ENCODE measurements around the gene ZNF879.

The ZNF879 gene

DNA sequence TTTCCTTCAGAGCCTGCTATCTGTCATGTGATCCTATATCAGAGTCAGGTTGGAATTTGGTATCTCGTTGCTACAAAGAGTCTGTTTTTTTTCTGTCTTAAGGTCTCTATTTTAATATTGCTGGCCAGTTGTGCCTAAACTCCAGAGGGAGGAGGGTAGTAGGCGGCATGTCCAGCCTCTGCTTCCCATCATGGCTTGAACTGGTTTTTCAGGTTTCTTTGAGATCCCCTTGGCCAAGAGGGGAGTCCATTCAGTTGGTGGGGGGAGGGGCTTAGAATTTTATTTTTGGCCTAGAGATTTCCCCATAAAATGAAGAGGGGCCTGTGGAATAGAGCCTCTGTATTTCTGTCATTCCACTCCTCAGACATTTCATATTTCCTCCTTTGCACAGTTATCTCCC is 21.2 kb downstream of the ZNF879 start:
- no peaks in the 10 kb centered on the region for H3K36me3 ChIP-seq (ENCODE audit: control insufficient read depth, insufficient read depth, low read length)
- peaks cover 22% of the 10 kb centered on the region for H3K9me3 ChIP-seq (ENCODE audit: control insufficient read depth, insufficient read depth, low read length)
- no peaks in the 10 kb centered on the region for H3K4me1 ChIP-seq (ENCODE audit: control insufficient read depth, insufficient read depth, low read length)
- no peak overlapping the region for H3K4me3 ChIP-seq (ENCODE audit: low read depth, low read length)
- no peaks in the 10 kb centered on the region for H3K27me3 ChIP-seq (ENCODE audit: control insufficient read depth, insufficient read depth, low read length)
- H3K9ac ChIP-seq (ENCODE audit: low read depth, low read length), result no peak overlapping the region

DNA sequence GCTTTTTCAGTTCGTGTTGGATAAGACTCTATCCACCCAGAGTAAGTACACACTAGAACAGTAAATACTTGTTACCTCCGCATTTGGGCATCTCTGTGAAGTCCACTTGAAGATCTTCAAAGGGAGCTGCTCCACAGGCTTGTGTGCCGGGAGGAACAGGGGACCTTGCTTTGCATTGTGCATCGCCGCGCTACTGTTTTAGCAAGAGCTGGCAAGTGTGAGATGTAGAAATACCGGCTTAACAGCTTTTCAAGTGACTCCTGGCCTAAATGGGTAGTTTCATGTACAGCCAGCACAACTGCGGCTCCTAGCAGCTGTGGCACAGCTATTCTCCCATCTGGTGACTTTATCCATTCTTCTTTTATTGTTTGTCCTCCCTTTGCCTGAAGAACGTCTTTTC is 28.2 kb downstream of the ZNF879 start:
- H3K9me3 ChIP-seq (ENCODE audit: control insufficient read depth, insufficient read depth, low read length), result peaks cover 5% of the 10 kb centered on the region
- no peak overlapping the region for H3K9ac ChIP-seq (ENCODE audit: low read depth, low read length)
- no peaks in the 10 kb centered on the region for H3K4me1 ChIP-seq (ENCODE audit: control insufficient read depth, insufficient read depth, low read length)
- H3K36me3 ChIP-seq (ENCODE audit: control insufficient read depth, insufficient read depth, low read length), result no peaks in the 10 kb centered on the region
- H3K27me3 ChIP-seq (ENCODE audit: control insufficient read depth, insufficient read depth, low read length), result no peaks in the 10 kb centered on the region
- H3K4me3 ChIP-seq (ENCODE audit: low read depth, low read length), result no peak overlapping the region

DNA sequence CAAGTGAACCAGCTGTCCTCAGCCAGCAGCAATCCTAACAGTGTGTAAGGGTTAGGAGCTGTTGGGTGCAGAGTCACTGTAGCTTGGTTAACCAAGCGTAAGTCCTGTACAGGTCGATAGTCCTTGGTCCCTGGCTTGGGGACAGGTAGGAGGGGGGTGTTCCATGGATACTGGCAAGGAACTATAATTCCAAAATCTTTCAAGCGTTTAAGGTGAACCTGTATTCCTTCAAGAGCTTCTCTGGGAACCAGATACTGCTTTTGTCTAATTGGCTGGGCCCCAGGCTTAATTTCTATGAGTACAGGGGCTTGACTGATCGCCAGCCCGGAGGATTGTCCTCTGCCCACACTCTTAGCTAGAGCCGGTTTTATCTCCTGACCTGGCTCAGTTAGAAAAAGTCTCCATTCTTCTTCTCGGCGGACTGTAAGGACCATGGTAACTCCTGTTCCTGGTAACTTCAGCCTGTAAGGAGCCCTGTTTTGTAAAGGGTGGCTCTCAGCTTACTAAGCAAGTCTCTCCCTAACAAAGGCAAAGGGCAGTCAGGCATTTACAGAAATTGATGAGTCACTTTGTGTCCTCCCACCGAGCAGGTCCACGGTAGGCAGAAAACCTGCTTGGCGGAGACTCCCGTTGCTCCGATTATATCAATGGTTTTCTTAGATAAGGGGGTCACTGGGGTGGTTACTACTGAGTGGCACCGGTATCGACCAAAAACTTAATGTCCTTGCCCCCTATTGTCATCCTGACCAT is 30.6 kb downstream of the ZNF879 start:
- no peaks in the 10 kb centered on the region for H3K36me3 ChIP-seq (ENCODE audit: control insufficient read depth, insufficient read depth, low read length)
- H3K4me3 ChIP-seq (ENCODE audit: low read depth, low read length), result no peak overlapping the region
- peaks cover 2% of the 10 kb centered on the region for H3K9me3 ChIP-seq (ENCODE audit: control insufficient read depth, insufficient read depth, low read length)
- H3K9ac ChIP-seq (ENCODE audit: low read depth, low read length), result no peak overlapping the region
- no peaks in the 10 kb centered on the region for H3K27me3 ChIP-seq (ENCODE audit: control insufficient read depth, insufficient read depth, low read length)
- no peaks in the 10 kb centered on the region for H3K4me1 ChIP-seq (ENCODE audit: control insufficient read depth, insufficient read depth, low read length)

DNA sequence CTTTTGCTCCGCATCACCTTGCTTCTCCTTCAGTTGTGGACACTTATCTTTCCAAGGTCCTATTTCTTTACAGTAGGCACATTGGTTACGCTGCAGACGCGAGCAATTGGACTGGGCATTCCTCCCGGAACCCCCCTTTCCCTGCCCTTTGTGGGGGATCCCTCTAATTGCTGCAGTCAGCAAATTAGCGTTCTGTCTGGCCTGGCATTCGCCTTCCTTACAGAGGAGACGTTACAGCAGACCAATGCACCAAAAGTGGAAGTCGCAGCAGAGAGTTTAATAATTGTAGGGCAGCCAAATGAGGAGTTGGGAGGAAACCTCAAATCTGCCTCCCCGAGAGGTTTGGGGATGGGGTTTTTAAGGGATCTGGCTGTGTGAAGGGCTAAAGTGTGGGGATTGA is 31.3 kb downstream of the ZNF879 start:
- Histone ChIP-seq H3K9ac (ENCODE audit: low read depth, low read length) (no peak overlapping the region), H3K4me3 (ENCODE audit: low read depth, low read length) (no peak overlapping the region), H3K4me1 (ENCODE audit: control insufficient read depth, insufficient read depth, low read length) (no peaks in the 10 kb centered on the region), H3K36me3 (ENCODE audit: control insufficient read depth, insufficient read depth, low read length) (no peaks in the 10 kb centered on the region), H3K9me3 (ENCODE audit: control insufficient read depth, insufficient read depth, low read length) (peaks cover 6% of the 10 kb centered on the region), H3K27me3 (ENCODE audit: control insufficient read depth, insufficient read depth, low read length) (no peaks in the 10 kb centered on the region)

DNA sequence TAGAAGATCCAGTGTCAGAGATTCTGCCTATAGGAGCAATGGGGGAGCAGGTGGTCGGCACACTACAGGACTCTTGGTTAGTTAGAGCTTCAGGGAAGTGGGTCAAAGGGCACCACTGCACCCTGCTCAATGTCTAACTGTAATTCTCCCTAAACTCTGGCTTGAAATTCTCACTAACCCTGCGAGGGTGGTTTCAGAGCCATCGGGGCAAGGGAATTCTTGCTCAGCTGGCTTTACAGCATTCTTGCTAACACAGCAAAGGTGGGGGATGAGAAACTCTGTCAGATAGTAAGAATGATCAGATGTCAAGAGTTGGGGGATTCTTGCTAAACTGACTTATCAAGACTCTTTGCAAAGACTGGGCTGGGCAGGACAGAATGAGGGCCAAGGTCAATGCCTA is 31.8 kb downstream of the ZNF879 start:
- Histone ChIP-seq H3K4me1 (ENCODE audit: control insufficient read depth, insufficient read depth, low read length) (no peaks in the 10 kb centered on the region), H3K4me3 (ENCODE audit: low read depth, low read length) (no peak overlapping the region), H3K9ac (ENCODE audit: low read depth, low read length) (no peak overlapping the region), H3K36me3 (ENCODE audit: control insufficient read depth, insufficient read depth, low read length) (no peaks in the 10 kb centered on the region), H3K27me3 (ENCODE audit: control insufficient read depth, insufficient read depth, low read length) (no peaks in the 10 kb centered on the region), H3K9me3 (ENCODE audit: control insufficient read depth, insufficient read depth, low read length) (peaks cover 6% of the 10 kb centered on the region)

DNA sequence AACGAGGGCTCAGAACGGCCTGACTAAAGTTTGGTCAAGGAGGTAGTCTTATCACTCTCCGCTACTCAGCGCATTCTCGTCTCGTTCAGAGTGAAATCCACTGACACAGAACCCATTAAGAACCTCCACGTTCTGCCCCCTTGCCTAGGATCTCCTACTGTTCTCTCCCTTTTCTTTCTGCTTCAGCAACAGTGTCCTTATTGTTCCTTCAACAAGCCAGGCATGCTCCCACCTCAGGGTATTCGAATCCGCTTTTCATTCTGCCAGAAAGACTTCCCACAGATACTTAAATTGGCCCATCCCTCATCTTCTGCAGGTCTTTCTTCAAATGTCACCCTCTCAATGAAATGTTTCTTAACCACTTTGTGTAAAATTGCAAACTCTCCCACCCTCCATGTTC is 32.2 kb downstream of the ZNF879 start:
- Histone ChIP-seq H3K36me3 (ENCODE audit: control insufficient read depth, insufficient read depth, low read length) (no peaks in the 10 kb centered on the region), H3K9ac (ENCODE audit: low read depth, low read length) (no peak overlapping the region), H3K4me1 (ENCODE audit: control insufficient read depth, insufficient read depth, low read length) (no peaks in the 10 kb centered on the region), H3K9me3 (ENCODE audit: control insufficient read depth, insufficient read depth, low read length) (peaks cover 6% of the 10 kb centered on the region), H3K27me3 (ENCODE audit: control insufficient read depth, insufficient read depth, low read length) (no peaks in the 10 kb centered on the region), H3K4me3 (ENCODE audit: low read depth, low read length) (no peak overlapping the region)

DNA sequence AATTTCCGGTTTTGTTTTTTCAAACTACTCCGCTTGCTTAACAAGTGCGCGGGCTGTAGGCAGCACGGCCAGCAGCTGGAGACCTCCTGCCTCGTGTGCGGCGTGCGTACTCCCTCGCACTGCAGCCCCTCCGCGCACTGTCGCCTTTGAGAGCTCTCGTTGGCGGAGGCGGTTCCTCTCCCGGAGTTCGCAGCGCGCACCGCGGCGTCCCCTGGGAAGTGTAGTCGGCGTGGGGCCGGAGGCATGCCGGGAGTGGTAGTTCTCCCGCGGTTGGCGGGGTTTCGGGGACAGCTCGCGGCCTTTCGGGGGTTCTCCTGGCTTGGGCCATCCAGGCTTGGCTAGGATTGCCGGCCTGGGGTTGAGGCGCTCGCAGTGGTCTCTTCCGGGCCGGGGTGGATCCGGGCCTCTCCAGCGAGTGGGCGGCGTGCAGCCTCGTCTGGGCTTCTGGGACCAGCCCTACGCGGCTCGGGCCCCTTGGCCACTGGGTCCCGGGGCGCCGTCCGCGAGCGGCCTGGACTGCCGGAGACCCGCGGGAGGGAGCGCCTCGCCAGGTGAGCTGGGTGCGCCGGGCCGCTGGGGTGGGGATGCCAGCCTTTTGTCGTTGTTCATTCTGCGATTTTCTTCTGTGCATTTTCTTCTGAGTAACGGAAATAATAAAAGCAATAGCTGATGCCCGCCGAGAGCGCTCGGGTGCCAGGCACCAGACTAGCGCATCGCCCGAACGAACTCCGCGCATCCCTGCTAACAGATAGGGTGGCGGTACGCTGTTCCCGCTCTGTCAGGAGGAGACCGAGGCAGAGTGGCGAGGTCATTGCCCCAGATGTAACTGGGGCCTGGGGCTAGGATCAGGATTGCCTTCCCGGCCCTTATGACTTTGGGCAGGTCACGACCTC is 36.8 kb downstream of the ZNF879 start, which contains the start of gene ZNF354C:
TSS of gene ZNF354C (plus strand) at position 258 of the 893 bp plus-strand sequence. CDS start 1,696 bp downstream, outside the sequence.
- Histone ChIP-seq H3K36me3 (ENCODE audit: control insufficient read depth, insufficient read depth, low read length) (no peaks in the 10 kb centered on the region), H3K4me3 (ENCODE audit: low read depth, low read length) (peak within 1 kb of the TSS; percentile 41), H3K4me1 (ENCODE audit: control insufficient read depth, insufficient read depth, low read length) (no peaks in the 10 kb centered on the region), H3K9ac (ENCODE audit: low read depth, low read length) (no peak within 1 kb of the TSS), H3K27me3 (ENCODE audit: control insufficient read depth, insufficient read depth, low read length) (no peaks in the 10 kb centered on the region), H3K9me3 (ENCODE audit: control insufficient read depth, insufficient read depth, low read length) (peaks cover 26% of the 10 kb centered on the region)

DNA sequence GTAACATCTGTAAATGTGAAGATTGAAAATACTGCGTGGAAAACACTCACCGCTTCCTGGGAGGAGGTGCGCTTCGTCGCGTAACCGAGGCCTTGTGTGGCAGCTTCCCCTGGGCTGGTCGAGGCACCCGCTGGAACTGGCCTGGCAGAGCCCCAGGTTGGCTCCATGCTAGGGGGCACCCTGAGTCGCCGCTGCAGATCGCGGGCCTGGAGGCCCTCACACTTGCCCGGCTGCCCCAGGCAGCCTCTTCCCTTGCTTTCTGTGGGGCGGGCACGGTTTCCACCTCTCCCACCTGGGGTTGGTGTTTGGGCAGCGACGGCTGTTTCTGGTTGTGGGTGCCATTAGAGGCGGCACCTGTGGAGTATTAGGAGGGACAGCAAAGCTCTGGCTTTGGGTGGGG is 37.4 kb downstream of the ZNF879 start:
- Histone ChIP-seq H3K9ac (ENCODE audit: low read depth, low read length) (no peak overlapping the region), H3K9me3 (ENCODE audit: control insufficient read depth, insufficient read depth, low read length) (peaks cover 26% of the 10 kb centered on the region), H3K4me3 (ENCODE audit: low read depth, low read length) (peak overlapping the region; percentile 41), H3K4me1 (ENCODE audit: control insufficient read depth, insufficient read depth, low read length) (no peaks in the 10 kb centered on the region), H3K27me3 (ENCODE audit: control insufficient read depth, insufficient read depth, low read length) (no peaks in the 10 kb centered on the region), H3K36me3 (ENCODE audit: control insufficient read depth, insufficient read depth, low read length) (no peaks in the 10 kb centered on the region)

DNA sequence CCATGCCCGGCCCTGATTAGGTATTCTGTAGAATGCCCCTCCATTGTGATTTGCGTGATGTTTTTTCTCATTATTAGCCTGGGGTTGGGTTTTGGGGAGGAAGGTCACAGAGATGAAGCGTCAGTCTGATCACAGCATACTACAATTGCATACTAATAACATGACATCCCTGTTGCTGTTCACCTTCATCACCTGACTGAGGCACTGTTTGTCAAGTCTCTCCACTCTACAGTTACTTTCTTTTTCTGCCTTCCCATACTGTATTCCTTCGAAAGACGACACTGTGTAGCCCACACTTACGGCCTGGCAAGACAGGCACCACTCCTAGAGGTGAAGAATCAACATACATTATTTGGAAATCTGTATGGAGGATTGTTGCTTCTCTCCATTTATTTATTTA is 42.1 kb downstream of the ZNF879 start:
- Histone ChIP-seq H3K36me3 (ENCODE audit: control insufficient read depth, insufficient read depth, low read length) (no peaks in the 10 kb centered on the region), H3K9me3 (ENCODE audit: control insufficient read depth, insufficient read depth, low read length) (peaks cover 23% of the 10 kb centered on the region), H3K4me3 (ENCODE audit: low read depth, low read length) (no peak overlapping the region)

DNA sequence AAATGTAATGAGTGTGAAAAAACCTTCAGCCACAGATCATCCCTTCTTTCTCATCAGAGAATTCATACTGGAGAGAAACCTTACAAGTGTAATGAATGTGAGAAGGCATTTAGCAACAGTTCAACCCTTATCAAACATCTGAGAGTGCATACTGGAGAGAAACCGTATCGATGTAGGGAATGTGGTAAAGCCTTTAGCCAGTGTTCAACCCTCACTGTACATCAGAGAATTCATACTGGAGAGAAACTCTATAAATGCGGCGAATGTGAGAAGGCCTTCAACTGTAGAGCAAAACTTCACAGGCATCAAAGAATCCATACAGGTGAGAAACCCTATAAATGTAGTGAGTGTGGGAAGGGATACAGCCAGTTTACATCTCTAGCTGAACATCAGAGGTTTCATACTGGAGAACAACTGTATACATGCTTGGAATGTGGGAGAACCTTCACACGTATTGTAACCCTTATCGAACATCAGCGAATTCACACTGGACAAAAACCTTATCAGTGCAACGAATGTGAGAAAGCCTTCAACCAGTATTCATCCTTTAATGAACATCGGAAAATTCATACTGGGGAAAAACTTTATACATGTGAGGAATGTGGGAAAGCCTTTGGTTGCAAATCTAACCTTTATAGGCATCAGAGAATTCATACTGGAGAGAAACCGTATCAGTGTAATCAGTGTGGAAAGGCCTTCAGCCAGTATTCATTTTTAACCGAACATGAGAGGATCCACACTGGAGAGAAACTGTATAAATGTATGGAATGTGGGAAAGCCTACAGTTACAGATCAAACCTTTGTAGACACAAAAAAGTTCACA is 55.8 kb downstream of the ZNF879 start:
- H3K9me3 ChIP-seq (ENCODE audit: control insufficient read depth, insufficient read depth, low read length), result peaks cover 39% of the 10 kb centered on the region
- H3K9ac ChIP-seq (ENCODE audit: low read depth, low read length), result no peak overlapping the region
- no peak overlapping the region for H3K4me3 ChIP-seq (ENCODE audit: low read depth, low read length)
- H3K4me1 ChIP-seq (ENCODE audit: control insufficient read depth, insufficient read depth, low read length), result no peaks in the 10 kb centered on the region
- H3K36me3 ChIP-seq (ENCODE audit: control insufficient read depth, insufficient read depth, low read length), result peaks cover 3% of the 10 kb centered on the region
- H3K27me3 ChIP-seq (ENCODE audit: control insufficient read depth, insufficient read depth, low read length), result no peaks in the 10 kb centered on the region

More for the DNA sequence above, 42.1 kb downstream of the ZNF879 start:
- Histone ChIP-seq H3K4me1 (ENCODE audit: control insufficient read depth, insufficient read depth, low read length) (no peaks in the 10 kb centered on the region), H3K27me3 (ENCODE audit: control insufficient read depth, insufficient read depth, low read length) (no peaks in the 10 kb centered on the region), H3K9ac (ENCODE audit: low read depth, low read length) (no peak overlapping the region)

DNA sequence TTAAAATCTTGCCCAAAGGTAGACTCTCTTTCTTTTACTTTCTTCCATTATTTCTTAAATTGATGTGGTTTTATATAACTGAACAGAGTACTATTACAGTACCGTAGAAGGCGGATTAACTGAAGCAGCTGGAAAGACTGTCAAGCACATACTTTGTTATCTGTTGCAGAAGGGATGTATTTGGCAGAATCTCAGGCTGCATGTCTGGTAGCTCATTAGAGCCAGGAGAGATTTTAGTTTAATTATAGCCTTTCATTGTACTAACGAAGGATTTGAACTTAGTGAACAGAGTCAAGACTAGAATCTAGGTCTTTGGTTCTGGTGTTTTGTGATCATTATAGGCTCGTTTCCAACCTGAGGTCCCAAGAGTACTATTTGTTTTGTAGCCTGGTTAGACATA is 57.1 kb downstream of the ZNF879 start:
- Histone ChIP-seq H3K4me1 (ENCODE audit: control insufficient read depth, insufficient read depth, low read length) (no peaks in the 10 kb centered on the region), H3K9ac (ENCODE audit: low read depth, low read length) (no peak overlapping the region), H3K27me3 (ENCODE audit: control insufficient read depth, insufficient read depth, low read length) (no peaks in the 10 kb centered on the region), H3K4me3 (ENCODE audit: low read depth, low read length) (no peak overlapping the region), H3K9me3 (ENCODE audit: control insufficient read depth, insufficient read depth, low read length) (peaks cover 36% of the 10 kb centered on the region), H3K36me3 (ENCODE audit: control insufficient read depth, insufficient read depth, low read length) (peaks cover 3% of the 10 kb centered on the region)

All from iPS-15b (cell line).